Adrenal gland (tissue), 5 donors: ENCODE measurements around the gene CACNA1A.

ENCODE experiments used
- POLR2A ChIP-seq, 2 donors: fragments of 450-650 bp; IDR thresholded peaks; one replicate each; pipeline ENCODE4 v1.6.1; 2017; ENCODE audit warnings: antibody characterized with exemption in 2 of 2, mild to moderate bottlenecking in 2 of 2, moderate library complexity in 1 of 2
- TF ChIP-seq, protein P1 (sequence below), 6 experiments: fragments of 450-650 bp in 4 of 6; fragments of 200-600 bp in 2 of 6; sonication (generic) in 1 of 6; IDR thresholded peaks; 1 replicate in 5 of 6; 2 replicates in 1 of 6; pipeline versions ENCODE4 v1.5.1 to v1.8.0; 2016 to 2021; ENCODE audit warnings: antibody characterized with exemption in 6 of 6, mild to moderate bottlenecking in 2 of 6, moderate library complexity in 1 of 6
- donor health status: DM: no; HTN: no; CAD: no.

DNA sequence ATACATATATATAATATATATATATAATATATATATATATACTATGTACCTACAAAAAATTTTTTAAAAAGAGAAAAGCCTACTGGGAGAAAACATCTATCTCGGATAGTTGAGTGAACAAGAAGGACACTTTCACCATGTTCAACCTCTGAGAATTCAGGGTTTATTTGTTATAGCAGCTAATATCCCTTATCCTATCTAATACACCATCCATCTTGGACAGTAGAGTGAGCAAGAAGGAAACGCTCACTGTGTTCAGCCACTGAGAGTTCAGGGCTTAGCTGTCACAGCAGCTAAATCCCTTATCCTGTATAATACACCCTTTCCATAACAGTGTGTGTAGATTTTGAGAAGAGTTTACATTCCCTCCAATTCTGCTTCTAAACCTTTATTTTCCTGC is 38.1 kb upstream of the CACNA1A start:
- TF ChIP-seq, protein P1, sequence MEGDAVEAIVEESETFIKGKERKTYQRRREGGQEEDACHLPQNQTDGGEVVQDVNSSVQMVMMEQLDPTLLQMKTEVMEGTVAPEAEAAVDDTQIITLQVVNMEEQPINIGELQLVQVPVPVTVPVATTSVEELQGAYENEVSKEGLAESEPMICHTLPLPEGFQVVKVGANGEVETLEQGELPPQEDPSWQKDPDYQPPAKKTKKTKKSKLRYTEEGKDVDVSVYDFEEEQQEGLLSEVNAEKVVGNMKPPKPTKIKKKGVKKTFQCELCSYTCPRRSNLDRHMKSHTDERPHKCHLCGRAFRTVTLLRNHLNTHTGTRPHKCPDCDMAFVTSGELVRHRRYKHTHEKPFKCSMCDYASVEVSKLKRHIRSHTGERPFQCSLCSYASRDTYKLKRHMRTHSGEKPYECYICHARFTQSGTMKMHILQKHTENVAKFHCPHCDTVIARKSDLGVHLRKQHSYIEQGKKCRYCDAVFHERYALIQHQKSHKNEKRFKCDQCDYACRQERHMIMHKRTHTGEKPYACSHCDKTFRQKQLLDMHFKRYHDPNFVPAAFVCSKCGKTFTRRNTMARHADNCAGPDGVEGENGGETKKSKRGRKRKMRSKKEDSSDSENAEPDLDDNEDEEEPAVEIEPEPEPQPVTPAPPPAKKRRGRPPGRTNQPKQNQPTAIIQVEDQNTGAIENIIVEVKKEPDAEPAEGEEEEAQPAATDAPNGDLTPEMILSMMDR (IDR thresholded peaks at IDR 0.05) = no peak
- TF ChIP-seq POLR2A (IDR thresholded peaks at IDR 0.05) = no peak
